ENCODE results near the gene CDK11B.
"Not testable (repeated sequence)": the region's sequence is repeated elsewhere in the genome, so short reads cannot be mapped to it uniquely, and the experiment has no call there.

Gene CDK11B

DNA sequence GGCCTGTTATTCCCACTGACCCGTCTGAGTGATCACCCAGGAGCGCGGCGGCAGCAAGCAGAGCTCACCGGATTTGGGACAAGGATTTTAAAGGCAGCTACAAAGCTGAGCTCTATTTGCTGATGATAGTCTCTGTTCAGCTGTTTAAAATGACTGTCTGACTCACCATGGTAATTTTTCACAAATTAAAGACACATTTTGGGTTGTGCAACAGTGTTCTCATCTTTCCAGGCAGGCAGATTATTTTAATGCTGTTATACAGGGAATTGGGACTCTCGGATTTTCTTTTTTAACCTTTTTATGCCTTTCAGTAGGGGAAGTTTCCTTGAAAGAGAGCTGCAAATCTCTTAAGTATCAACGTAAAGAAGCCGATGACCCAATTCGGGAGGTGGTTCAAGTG lies 3.6 kb upstream of the CDK11B start:
- DNase-seq (ENCODE audit: low spot score): not testable (repeated sequence)

DNA sequence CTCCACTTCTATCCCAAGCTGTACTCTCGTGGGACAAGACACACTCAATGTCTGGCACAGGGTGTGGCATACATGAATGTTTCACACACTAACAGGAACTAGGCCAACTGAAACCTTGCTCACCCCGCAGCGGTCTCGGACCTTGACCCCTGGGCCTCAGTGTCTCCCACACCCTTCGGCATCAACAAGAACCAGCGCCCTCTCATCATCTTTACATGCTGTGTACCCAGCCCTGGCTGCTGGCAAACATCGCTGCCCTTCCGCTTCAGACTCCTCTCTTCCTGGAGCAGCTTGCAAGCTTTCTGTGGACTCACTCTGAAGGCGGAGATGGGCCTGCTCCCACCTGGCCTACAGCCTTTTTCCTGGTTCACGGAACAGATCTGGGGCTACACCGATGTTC lies 10.5 kb downstream of the CDK11B start:
- DNase-seq (ENCODE audit: low spot score): not testable (repeated sequence)

DNA sequence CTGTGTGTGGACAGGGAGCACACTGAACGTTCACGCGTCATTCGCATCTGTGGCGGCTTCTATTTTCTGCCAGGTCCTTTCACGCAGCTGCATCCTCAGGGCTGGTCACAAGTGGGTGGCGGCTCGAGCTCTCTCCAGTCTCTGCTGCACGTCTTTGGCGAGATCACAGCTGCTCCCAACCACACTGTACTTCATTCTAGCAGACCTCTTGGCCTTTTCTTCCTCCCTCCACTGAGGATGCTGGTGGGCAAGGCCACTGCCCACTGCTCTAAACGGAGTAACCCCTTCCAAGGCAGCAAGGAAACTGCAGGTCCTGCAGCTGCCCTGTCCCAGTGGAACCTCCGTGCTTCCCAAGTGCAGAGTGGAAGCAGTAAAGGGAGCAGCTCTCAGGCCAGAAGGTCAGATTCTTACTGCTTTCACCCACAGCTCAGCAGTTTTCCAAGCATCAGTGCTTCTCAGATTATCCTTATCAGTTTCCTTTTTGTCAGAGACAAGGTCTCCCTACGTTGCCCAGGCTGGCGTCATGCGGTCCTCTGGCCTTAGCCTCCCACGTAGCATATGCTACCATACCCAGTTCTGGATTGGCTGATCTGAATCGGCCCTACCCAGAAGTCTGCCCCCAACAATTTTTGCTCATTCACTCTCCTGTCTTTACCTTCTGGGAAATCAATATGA lies 11.1 kb downstream of the CDK11B start:
- not testable (repeated sequence) for DNase-seq (ENCODE audit: low spot score)

- not testable (repeated sequence) for DNase-seq (ENCODE audit: low spot score)
Observed at GRCh38 chr1:1646326-1646725, 12.5 kb downstream of the CDK11B start.

GRCh38 chr1:1640711-1641461 lies 17.9 kb downstream of the CDK11B start:
- not testable (repeated sequence) for DNase-seq (ENCODE audit: low spot score)

GRCh38 chr1:1640081-1640480 lies 18.7 kb downstream of the CDK11B start:
- not testable (repeated sequence) for DNase-seq (ENCODE audit: low spot score)

- DNase-seq (ENCODE audit: low spot score): not testable (repeated sequence)
Observed at GRCh38 chr1:1639368-1639767, 19.4 kb downstream of the CDK11B start.

DNA sequence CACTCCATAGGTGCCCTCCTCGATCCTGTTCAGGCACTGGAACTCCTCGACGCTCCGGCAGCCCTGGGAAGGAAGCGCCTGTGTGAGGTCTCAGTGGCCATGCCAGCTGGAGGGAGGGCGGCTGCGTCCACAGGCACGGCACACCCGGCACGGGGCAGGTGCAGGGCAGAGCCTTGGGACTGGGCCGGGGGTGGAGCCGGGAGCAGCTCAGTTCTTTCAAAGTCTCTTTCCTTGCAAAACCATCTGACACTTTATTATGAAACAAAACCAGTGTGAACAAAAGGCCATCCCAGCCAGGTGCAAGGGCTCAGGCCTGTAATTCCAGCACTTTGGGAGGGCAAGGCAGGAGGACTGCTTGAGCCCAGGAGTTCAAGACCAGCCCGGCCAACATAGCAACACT lies 20.3 kb downstream of the CDK11B start:
- not testable (repeated sequence) for DNase-seq (ENCODE audit: low spot score)

DNA sequence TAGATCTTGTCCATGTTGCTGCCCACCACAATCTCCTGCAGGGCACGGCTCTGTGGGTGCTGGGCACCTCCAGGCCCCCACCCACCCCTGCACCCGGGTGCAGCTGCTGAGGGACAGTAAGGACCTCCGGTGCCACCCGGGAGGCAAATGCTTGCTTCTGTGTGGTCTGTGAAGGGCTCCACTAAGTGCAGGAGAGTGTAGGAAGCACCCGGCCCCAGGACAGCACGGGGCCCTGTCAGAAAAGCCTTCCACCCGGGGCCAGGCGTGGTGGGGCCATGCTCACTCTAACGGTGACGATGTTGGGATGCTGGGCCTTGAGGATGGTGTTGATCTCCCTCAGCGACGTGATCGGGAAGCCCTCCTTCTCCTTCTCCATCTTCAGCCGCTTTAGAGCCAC lies 21.3 kb downstream of the CDK11B start:
- not testable (repeated sequence) for DNase-seq (ENCODE audit: low spot score)

- not testable (repeated sequence) for DNase-seq (ENCODE audit: low spot score)
Observed at GRCh38 chr1:1636621-1637478, 22.0 kb downstream of the CDK11B start.

DNA sequence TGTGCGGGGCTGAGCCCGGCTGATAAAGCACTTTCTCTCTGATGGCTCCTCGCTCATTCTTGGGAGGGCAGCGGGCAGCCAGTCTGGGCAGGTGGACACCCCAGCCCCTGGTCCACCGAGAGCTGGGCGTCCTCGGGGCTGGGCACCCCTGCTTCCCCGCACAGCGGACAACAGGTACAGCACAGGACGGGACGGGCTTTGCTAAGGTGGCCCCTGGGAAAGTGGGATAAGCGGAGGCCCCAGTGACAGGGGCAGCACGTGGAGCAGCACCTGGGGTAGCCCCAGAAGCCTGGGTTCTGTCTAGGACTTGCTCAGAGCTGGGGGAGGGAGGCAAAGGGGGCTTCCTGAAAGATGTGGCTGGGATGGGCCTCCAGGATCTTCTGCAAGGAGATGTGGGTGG lies 24.2 kb downstream of the CDK11B start:
- DNase-seq (ENCODE audit: low spot score): not testable (repeated sequence)

- DNase-seq (ENCODE audit: low spot score): not testable (repeated sequence)
Observed at GRCh38 chr1:1633409-1633808, 25.4 kb downstream of the CDK11B start.

DNA sequence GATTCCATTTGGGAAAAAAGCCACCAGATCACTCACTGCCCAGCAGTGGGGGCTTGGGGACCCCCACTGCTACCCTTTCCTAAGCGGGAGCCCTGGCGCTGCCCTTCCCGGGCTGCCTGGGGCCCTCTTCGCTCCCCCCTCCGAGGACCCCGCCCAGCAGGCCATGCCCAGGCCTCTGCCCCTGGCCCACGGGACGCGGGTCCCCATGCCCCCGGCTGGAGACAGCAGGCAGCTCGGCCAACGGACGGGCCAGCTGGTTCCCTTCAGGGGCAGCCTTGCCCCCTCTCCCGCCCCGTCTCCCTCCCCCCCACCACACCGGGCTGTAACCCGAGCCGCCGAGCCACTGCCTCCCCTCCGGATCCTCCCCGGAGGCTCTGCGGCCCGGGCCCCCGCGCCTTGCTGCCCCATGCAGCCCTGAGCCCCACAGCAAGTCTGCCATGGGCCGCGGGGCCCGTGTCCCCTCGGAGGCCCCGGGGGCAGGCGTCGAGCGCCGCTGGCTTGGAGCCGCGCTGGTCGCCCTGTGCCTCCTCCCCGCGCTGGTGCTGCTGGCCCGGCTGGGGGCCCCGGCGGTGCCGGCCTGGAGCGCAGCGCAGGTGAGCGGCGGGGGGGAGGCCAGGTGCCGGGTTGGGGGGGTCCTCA lies 26.9 kb downstream of the CDK11B start, which contains the start of gene MMP23B:
Gene MMP23B, plus strand, starts transcription at position 392 of the 639 bp plus-strand sequence. Its CDS starts 46 bp downstream, at position 438.
- no peak for DNase-seq (ENCODE audit: low spot score)

- no peak for DNase-seq (ENCODE audit: low spot score)
Observed at GRCh38 chr1:1630965-1631781, 27.6 kb downstream of the CDK11B start.

- DNase-seq (ENCODE audit: low spot score): no peak
Observed at GRCh38 chr1:1630191-1630964, 28.4 kb downstream of the CDK11B start.

- no peak for DNase-seq (ENCODE audit: low spot score)
Observed at GRCh38 chr1:1629430-1630190, 29.2 kb downstream of the CDK11B start.

DNA sequence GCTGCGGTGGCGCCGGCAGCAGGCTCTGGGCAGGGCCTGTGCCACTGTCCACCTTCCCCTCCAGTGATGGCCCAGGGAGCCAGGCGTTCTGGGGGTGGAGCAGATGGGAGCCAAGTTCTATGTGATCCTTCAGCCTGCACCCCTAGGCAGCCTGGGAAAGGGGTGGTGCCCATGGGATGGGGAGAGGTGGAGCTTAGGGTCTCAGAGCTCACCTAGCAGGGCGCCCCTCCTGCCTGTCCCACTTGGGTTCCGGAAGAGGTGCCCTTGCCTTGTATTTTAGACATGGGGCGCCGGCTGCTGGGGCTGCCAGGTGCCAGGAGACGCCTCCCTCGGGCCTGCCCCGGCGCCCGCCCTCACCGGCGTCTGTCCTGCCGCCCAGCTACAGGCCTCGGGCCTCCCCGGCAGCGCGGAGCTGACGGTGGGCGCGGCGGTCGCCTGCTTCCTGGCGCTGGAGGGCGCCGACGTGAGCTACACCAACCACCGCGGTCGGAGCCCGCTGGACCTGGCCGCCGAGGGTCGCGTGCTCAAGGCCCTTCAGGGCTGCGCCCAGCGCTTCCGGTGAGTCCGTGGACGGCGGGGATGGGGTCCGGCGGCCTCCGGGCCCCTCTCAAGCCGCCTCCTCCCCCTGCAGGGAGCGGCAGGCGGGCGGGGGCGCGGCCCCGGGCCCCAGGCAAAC lies 29.9 kb downstream of the CDK11B start:
- no peak for DNase-seq (ENCODE audit: low spot score)

GRCh38 chr1:1627829-1628753 lies 30.7 kb downstream of the CDK11B start:
- no peak for DNase-seq (ENCODE audit: low spot score)

Data from pons (tissue), 1 donor.